Neural progenitor cell (in vitro differentiated cells): ENCODE results near the gene HSD17B2.

ENCODE experiments used
- CTCF ChIP-seq: fragments of 200-600 bp; sonication (generic); IDR thresholded peaks from 2 replicates; pipeline ENCODE4 v1.5.1; 2017; ENCODE audit warnings: antibody characterized with exemption, mild to moderate bottlenecking
- EZH2 ChIP-seq: fragments of 200-600 bp; sonication (generic); IDR thresholded peaks from 2 replicates; pipeline ENCODE4 v1.6.1; 2017; ENCODE audit warnings: antibody characterized with exemption, mild to moderate bottlenecking, moderate library complexity
- EZH2phosphoT487 ChIP-seq: fragments of 200-600 bp; sonication (generic); IDR thresholded peaks from 2 replicates; pipeline ENCODE4 v1.6.1; 2017; ENCODE audit warnings: antibody characterized with exemption

GRCh38 chr16:82005027-82005830 lies 29.8 kb upstream of the HSD17B2 start:
- TF ChIP-seq CTCF (no peak), EZH2 (no peak), EZH2phosphoT487 (no peak)
